NCI-H82 treated with DMSO at 0.1 percent for 48 hours (cell line): ENCODE measurements around the gene EVL.

Experiments
- DNase-seq: peaks from one replicate; lab custom pipeline; 2025; ENCODE audit not compliant: unreplicated experiment; lab: John Stamatoyannopoulos, UW

Gene EVL

GRCh38 chr14:100037353-100037752 lies 27.9 kb upstream of the EVL start:
- DNase-seq = peak; percentile 22

DNA sequence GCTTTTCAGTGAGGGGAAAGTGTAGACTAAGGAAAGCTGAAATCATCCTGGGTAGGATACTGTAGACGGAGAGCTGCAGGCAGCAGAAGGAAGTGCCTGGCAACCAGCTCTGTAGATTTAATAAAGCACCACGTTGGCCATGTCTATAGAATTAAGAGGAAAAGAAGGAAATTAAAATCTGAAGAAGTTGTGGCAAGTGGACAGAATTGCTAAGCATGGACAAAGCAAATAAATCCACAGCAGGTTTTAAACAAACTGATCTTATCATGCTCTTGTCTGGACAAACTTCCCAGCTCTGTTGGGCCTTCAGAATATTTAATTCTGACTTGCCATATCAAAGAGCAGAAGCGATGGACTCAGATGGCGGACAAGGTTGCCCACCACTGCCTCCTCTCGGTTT lies 27.2 kb upstream of the EVL start:
- DNase-seq = no peak

DNA sequence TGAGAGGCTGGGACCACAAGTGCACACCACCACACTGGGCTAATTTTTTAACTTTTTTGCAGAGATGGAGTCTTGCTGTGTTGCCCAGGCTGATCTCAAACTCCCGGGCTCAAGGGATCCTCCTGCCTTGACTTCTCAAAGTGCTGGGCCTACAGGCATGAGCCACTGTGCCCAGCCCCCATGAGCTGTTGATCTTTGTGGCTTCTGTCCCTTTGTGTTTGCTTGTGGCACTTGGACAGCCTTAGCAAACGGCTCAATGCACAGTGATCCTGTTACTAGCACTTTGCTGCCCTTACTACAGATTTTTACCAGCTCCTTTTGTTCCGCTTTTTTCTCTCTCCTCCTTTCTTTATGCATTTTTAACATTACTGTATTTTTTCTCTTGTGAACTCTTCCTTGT lies 25.3 kb upstream of the EVL start:
- no peak for DNase-seq

- no peak for DNase-seq
These were observed 24.0 kb upstream of the EVL start for GRCh38 chr14:100041271-100041670.

DNA sequence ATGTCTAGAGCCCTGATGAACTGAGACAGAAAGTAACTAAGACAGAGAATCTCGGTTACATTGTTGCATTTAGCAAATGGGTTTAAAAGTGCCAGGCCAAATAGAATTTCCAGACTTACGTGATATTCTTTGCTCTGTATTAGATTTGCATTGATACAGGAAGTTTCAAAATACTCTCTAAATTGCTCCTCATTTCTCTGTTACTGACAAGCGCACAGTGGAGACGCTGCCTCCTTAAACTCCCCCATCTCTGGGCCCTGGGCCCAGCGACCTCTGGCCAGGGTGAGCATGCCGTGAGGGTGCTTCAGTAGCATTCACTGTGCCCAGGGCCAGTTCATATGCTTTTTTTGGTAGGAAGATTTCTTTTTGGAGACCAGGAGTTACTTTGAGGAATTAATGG lies 22.9 kb upstream of the EVL start:
- no peak for DNase-seq

DNA sequence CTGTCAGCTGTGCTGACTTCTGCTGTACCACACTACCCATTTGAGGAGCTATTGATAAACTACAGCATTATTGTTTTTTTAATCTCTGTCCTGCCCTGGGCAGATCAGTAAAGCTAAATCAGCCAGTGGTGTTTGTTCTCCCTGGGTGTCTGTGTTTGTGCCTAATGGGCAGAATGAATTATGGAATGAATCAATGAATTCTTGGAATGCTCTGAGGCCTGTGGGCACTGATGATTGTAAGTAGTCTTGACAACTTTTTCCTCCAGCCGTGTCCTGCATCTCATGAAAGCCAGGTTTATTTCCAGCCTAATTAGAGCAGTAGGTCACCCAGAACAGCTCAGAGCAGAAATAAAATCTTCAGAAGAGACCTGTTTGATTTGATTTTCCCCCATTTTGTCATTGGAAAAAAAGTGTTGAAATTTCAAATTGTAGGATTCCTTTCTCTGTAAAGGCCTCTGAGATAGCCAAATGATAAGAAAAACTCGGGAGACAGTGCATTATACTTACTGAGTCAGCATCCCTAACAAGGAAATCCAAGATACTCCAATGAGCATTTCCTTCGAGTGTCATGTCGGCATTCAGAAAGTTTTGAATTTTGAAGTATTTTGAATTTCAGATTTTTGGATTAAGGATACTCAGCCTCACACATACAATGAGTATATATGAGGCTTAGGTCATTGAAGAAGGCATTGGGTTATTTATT lies 19.4 kb upstream of the EVL start:
- DNase-seq = no peak

GRCh38 chr14:100047600-100047999 lies 17.6 kb upstream of the EVL start:
- DNase-seq = no peak

DNA sequence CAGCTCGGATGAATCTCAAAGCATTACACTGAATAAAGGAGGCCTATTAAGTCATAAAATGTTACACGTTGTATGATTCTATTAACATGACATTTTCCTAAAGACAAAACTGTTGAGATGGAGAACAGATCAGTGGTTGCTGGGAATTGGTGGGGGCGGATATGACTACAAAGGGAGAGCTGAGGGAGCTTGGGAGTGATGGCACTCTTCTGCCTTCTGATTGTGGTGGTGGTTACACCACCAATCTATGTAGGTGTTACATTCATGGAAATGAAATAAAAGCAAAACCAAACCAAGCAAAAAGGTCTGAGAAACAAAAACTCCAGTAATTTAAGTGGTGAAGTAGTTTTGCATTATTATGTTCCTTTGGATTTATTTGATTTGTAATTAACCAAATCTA lies 16.4 kb upstream of the EVL start:
- DNase-seq = no peak

DNA sequence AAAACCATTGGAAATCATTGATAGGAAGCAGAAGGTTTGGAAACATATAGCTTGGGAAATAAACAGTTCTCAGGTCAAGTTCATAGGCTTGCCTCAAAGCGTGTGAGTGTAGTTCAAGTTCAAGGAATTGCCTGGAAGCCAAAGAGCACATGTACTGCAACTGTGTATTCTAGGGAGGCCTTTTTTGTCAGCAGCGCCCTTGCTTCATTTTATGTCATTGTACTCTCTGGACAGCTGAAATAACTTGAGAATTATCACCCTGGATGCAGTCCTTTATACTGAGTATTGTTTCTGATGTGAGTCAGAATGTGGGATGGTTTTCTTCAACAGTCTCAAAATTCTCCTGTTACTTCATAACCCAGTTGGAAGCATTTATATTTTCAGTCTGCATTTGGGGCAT lies 16.0 kb upstream of the EVL start:
- no peak for DNase-seq

GRCh38 chr14:100051103-100051502 lies 14.1 kb upstream of the EVL start:
- DNase-seq = no peak

DNA sequence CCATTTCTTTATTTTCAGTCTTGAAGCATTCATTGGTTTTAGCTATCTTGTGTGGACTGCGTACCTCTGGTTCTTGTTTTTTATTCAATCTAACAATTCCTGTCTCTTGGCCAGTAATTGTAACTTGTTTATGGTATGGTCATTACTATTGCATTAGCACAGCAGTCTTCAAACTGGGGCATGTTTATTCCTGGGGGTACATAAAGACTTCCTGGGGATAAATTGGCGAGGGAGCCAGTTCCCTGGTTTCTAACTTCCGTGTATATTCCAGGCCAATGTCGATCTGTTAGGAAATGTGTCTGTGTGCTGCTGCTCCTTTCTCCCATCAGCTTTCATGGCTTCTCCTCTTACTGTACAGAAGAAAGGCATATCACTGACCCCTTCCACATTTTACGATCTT lies 13.7 kb upstream of the EVL start:
- DNase-seq = no peak

GRCh38 chr14:100052819-100053218 lies 12.4 kb upstream of the EVL start:
- DNase-seq = no peak

DNA sequence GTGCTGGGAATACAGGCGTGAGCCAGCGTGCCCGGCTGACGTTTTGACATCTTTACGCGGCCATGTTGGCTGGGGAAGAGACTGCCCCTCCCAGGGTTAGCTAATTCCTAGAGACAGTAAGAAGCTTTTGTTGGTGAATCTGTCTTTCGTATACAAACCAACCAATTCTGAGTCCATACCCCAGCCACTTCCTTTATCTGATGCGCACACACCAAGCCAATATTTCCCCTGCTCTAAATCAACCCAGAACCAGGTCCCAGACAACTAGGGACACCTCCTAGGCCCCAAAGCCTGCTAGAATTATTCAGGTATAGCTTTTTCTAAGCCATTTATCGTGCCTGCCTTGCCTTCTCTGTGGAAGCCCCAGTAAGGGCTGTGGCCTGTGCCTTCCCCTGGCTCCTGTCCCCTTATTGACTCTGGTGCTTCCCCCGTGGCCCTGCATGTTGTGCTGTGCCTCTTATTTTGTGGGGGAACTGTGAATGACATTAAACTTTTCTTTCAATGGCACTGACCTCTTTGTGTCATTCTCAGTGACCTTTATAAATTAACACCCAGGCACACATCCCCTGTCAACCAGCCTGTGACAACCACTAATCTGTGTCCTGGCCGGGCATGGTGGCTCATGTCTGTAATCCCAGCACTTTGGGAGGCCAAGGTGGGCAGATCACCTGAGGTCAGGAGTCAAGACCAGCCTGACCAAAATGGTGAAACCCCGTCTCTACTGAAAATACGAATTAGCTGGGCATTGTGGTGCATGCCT lies 10.7 kb upstream of the EVL start:
- DNase-seq = no peak

- no peak for DNase-seq
These were observed 8.8 kb upstream of the EVL start for GRCh38 chr14:100056431-100056830.

- DNase-seq = no peak
These were observed 8.0 kb upstream of the EVL start for GRCh38 chr14:100056964-100057795.

DNA sequence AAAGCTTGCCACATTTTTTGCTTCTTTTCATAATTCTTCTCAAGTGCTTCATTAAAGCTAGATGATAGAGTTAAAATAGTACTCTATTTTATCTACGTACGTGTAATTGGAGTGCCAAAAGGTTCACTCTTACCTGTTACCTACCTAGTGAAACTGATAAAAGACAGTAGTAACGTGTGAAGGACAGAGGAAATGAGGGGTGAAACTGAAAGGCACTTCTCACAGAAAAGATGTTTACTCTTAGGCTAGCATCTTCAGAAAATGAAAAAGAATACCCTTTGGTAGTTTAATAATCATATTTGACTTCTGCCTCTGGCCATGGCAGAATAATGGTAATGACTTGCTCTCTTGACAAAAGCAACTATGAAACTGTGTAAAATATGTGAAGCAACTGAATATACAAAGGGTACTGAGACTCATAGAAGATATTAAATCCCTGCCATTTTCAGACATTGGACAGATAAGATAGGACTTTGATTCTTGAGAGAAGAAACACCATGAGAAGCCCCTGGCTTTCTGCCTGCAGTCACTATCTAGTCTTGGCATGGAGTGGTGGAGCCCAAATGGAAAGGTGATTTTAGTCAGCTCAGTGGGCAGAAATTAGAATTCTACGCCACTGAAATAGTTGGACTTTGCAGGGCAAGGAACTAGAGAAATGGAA lies 6.3 kb upstream of the EVL start:
- no peak for DNase-seq

DNA sequence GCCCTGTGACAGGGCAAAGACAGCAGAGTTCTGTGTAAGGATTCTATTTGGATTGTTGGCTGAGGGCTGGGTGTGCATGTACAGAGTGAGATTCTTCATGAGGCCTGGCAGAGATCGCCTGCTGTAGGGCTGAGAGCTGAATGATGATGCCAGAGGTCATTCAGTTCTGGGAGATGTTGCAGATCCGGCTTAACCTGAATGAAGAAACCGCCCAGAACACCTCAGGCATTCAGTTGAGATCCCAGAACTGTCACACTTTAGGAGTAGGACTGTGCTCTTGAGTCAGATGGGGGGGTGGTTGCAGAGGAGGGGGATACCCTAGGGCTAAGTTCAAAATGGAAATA lies 5.8 kb upstream of the EVL start:
- no peak for DNase-seq

GRCh38 chr14:100060760-100061159 lies 4.5 kb upstream of the EVL start:
- no peak for DNase-seq

DNA sequence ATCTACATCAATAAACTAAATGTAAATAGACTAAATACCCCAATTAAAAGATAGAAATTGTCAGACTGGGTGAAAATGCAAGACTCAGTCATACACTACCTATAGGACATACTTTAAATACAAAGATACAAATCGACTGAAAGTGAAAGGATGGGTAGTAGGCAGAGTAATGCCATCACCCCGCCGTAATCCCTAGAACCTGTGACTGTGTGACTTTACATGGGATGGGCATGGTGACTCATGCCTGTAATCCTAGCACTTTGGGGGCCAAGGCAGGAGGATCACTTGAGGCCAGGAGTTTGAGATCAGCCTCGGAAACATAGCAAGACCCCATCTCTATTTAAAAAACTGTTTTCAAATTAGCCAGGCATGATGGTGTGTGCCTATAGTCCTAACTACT lies 2.6 kb upstream of the EVL start:
- DNase-seq = no peak

DNA sequence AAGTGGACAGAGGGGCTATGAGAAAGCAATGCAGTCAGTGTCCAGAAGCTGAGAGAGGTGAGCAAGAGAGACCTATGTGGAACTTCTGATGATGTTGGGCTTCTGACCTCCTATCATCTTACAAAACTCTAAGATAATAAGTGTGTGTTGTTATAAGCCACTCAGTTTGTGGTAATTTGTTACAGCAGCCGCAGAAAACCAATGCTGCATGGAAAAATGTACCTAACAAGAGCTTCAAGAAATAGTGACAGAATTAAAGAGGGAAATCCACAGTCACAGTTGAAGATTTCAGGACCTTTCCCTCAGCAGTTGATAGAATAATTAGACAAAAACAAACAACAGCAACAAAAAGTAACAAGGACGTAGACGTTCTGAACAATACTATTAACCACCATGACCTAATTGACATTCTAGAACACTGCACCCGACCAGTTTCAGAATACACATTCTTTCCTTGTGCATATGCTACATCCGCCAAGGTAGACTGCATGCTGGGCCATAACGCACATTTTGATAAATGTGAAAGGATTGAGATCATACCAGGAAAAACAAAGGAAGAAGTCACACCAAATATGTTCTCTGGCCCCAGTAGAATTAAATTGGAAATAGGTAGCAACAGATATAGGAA lies 1.8 kb upstream of the EVL start:
- DNase-seq = no peak
